ENCODE results near the gene DYNC2LI1.

DNA sequence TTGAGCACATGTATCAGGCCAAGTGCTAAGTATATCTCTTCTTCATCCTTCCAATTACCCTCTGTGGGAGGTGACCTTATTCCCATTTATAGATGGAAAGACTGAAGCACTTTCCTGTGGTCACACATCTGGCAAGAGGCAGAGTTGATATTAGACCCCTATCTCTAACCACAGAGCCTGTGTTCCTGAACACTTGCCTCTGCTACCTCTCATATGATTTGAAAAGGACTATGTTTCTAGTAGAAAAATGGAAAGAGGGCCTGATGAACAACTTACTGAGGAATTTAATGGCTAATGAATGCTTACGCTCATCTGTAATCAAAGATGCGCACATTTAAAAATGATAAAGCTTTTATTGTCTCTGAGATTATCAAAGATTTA is 46.2 kb upstream of the DYNC2LI1 start:
- TF ChIP-seq CTCF (IDR thresholded peaks at IDR 0.05; ENCODE audit: low read length) (no peak), EZH2 (IDR thresholded peaks at IDR 0.05; ENCODE audit: borderline replicate concordance, low read length) (no peak)

Data from OCI-LY1 (cell line).